HG03103 (cell line): ENCODE data around the gene FAM78A.

Source experiments
- ATAC-seq: cut with Tn5 transposase; IDR thresholded peaks from one replicate; pipeline ENCODE4 v1.9.1; 2021; ENCODE audit warnings: low read depth; ENCODE audit not compliant: unreplicated experiment

The FAM78A gene

GRCh38 chr9:131303381-131304321, 27.3 kb upstream of the FAM78A start:
- ATAC-seq, result no peak

GRCh38 chr9:131302244-131303075, 26.1 kb upstream of the FAM78A start:
- no peak for ATAC-seq

GRCh38 chr9:131300444-131300843, 24.1 kb upstream of the FAM78A start:
- no peak for ATAC-seq

DNA sequence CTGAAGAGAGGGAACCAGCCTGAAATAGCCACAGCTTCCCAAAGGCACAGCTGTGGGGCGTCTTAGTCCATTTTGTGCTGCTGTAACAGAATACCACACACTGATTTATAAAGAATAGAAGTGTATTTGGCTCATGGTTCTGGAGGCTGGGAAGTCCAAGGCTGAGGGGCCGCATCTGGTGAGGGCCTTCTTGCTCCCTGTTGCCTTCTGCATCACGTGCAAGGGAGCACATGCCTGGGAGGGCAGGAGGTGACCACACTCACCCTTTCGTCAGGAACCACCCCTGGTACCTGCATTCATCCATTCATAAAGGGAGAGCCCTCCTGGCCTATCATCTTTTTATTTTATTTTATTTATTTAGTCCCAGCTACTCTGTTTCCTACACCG, 23.6 kb upstream of the FAM78A start:
- ATAC-seq, result no peak

DNA sequence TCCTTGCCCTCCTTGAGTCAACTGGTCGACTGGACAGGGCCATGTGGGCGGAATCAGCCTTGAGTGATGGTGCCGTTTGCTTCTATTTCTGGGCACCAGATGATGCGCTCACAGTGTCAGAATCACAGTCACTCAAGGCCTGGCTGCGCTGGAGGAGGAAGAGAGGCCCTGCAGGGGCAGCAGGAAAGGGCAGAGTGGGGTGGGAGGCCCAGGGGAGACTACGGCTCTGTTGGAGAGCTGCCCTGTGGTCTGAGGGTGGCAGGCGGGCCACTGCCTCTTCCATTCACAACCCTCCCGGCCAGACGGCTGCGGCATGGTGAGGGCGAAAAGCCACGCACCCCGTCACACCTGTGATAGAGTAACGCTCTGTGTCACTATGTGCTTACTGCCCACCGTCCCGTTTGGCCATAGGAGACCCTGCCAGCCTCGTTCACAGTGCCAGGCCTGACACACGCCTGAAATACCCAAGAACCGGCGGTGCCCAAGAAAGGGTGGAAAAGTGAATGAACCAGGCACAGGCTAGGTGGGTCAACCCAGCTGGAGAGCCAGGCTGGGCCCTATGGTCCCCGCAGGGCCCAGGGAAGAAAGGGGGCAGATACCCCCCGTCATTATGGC, 23.1 kb upstream of the FAM78A start:
- ATAC-seq, result no peak

GRCh38 chr9:131298816-131299215, 22.5 kb upstream of the FAM78A start:
- no peak for ATAC-seq

- no peak for ATAC-seq
Measured at GRCh38 chr9:131298341-131298740, 22.0 kb upstream of the FAM78A start.

GRCh38 chr9:131297903-131298302, 21.6 kb upstream of the FAM78A start:
- ATAC-seq, result no peak

DNA sequence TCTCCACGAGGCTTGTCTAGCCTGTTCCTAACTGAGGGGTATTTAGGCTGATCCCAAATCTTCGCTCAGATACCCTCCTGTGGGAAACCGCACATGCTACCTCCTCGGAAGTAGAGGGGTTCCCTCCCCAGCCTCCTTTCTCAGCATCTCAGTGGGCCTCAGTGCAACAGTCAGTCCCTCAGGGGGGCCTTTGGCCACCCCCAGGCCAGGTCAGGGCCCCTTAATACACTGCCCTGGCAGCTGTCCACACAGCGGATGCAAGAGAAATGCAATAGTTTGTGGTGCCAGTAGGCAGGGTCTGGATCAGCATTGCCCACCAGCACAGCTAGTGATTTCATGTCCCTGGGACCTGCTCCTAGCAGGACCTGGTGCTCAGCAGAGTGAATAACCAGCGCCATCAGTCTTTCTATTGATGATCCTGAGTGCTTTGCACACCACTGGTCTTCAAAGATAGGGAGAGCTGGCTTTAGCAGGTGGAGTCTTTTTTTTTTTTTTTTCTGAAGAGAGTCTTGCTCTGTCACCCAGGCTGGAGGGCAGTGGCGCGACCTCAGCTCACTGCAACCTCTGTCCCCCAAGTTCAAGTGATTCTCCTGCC, 20.7 kb upstream of the FAM78A start:
- no peak for ATAC-seq

GRCh38 chr9:131296460-131296859, 20.1 kb upstream of the FAM78A start:
- no peak for ATAC-seq

DNA sequence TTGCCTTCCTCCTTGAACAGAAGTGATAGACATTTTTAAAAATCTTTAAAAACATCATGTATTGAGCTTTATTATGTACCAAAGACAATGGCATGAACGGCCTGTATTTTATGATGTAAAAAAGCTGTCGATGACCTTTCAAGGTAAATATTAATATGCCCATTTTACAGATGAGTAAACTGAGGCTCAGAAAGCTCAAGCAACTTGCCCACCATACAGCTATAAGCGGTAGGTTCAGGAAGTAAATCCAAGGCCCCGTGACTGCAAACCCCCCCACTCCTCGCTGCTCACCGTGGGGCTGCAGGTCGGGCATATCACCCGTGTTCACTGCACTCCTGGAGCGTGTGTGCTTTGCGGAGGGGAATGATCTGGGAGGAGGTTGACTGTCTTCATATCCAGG, 16.6 kb upstream of the FAM78A start:
- ATAC-seq, result no peak

DNA sequence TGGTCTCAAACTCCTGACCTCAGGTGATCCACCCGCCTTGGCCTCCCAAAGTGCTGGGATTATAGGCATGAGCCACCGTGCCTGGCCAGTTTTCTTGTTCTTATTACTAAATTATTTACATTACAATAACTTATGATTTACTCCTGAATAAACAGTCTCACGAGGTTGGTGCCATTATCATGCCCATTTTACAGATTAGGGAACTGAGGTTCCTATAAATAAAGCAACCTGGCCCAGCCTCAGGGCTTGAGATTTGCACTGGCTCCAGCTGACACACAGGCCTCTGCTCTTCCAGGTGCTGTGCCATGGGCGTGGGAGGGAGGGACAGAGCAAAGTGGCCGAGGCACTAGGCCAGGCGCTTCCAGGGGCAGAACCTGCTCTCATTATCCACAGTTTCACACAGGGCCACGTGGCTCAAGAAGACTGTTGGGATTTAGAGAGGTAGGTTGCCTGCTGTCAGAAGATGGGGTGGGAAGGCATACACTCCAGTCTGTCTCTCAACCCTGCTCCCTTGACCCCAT, 15.5 kb upstream of the FAM78A start:
- ATAC-seq, result no peak

GRCh38 chr9:131290767-131291370, 14.6 kb upstream of the FAM78A start:
- ATAC-seq, result no peak

DNA sequence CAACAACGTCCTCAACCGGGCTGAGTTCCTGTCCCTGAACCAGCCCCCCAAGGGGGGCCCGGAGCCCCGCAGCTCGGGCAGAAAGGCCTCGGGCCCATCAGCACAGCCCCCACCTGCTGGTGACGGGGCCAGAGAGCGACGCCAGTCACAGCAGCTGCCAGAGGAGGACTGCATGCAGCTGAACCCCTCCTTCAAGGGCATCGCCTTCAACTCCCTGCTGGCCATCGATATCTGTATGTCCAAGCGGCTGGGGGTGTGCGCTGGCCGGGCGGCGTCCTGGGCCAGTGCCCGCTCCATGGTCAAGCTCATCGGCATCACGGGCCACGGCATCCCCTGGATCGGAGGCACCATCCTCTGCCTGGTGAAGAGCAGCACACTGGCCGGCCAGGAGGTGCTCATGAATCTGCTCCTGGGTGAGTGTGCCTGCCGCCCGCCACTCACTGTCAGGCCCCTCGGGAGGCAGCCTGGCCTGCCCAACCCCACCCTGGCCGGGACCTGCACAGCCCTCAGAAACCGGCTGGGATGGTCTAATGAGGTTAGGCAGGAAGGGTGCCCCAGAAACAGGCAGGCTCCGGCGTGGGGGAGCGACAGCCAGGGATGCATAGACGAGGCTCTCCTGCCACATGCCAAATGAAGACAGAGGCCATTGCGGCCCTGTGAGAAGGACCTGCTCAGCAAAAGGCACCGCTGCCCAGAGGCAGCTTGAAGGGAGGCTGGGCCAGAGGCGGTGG, 13.9 kb upstream of the FAM78A start:
- no peak for ATAC-seq

DNA sequence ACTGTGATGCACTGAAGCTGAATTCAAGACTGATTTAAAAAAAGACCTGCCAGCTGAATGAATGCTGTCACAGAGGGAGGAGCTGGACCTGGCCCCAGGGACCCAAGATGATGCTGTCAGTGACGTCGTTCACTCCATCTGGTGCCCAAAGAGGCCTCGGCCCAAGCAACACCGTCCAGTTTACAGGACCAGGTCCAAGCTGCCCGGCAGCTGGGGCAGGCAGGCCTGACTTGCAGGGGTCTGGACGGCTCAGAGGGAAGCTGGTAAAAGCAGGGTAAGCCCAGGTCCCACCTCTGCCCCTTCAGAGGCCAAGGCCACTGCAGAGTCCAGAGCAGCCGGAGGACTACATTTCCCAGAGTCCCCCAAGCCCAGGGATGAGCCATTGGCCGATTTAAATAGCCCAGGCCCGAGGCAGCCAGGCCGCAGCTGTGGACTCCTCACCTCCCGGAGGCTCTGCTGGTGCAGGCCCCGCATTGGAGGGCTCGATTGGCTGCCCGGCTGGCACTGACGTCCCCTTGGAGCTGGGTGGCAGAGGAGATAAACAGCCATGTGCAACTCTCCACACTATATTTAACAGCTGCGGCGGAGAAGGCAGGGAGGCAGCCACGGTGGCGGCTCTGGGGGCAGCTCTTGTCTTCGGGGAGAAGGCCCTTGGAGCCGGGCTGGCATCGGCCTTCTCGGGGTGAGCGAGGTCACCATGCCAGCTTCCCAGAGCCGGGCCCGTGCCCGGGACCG, 13.2 kb upstream of the FAM78A start, which contains the start of gene PLPP7:
Gene PLPP7 (plus strand): TSS at position 423 of the 735 bp plus-strand sequence. CDS start 275 bp downstream, at position 698.
- no peak for ATAC-seq

DNA sequence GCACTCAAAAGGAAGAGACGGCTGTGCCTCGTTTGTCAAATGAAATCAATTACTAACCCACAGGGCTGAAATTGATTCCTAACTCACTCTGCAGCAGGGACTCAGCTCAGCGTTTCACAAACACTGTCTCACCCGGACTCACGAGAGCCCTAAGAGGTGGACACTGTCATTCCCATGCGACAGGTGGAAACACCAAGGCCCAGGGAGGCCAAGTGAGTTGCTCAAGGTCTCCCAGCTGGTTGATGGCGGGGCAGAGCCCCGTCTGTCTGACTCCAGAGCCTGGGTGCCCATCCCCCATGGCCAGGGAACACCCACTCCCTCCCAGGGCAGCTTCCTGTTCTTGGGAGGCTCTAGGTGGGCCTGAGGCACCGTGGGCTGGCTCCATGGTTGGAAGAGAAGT, 11.9 kb upstream of the FAM78A start:
- ATAC-seq, result no peak

GRCh38 chr9:131287359-131287758, 11.0 kb upstream of the FAM78A start:
- ATAC-seq, result no peak

GRCh38 chr9:131284856-131285255, 8.5 kb upstream of the FAM78A start:
- no peak for ATAC-seq
